ENCODE results near the gene FLCN.

- TF ChIP-seq CTCF (IDR thresholded peaks at IDR 0.05): no peak
- no peak for TF ChIP-seq POLR2A (IDR thresholded peaks at IDR 0.05)
Observed at GRCh38 chr17:17167356-17167755, 69.6 kb downstream of the FLCN start.

All from uterus (tissue), 2 donors.